ENCODE results near the gene CYP19A1.

DNA sequence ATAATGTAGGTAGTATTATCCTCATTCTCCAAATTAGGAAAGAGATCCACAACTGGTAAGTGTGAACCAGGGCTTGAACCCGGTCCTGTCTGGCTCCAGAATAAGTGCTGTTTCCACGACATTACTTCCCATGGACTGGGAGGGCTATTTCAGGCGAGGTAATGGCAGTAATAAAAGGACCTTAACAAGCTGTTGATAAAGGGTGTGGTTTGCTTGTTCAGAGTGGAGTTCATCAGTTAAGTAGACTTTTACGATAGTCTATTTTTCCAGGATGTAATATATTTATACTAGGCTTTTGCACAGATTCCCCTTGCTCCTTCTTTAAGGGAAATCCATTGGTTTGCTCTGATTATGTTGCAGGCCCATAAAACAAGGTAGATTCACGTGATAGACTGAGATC lies 155.3 kb downstream of the CYP19A1 start:
- TF ChIP-seq MAX (IDR thresholded peaks at IDR 0.05) (no peak), TAF1 (IDR thresholded peaks at IDR 0.05; ENCODE audit: low read depth) (no peak)
- TF ChIP-seq, protein P1, sequence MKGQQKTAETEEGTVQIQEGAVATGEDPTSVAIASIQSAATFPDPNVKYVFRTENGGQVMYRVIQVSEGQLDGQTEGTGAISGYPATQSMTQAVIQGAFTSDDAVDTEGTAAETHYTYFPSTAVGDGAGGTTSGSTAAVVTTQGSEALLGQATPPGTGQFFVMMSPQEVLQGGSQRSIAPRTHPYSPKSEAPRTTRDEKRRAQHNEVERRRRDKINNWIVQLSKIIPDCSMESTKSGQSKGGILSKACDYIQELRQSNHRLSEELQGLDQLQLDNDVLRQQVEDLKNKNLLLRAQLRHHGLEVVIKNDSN (IDR thresholded peaks at IDR 0.05): no peak
